Measurements from ENCODE around the gene SPRR2B. TPM values are rescaled to one million over a fixed set of nuclear protein-coding genes. Genes with fewer than 3 reads are reported as not detected.

The SPRR2B gene
- total RNA-seq, 1 donor from 2014 or later, result not detected

Other genes starting within 250 kb of the SPRR2B start
- not detected in 2 replicates for gene LCE1A, start 244.1 kb downstream of the SPRR2B start, total RNA-seq (ENCODE audit: low replicate concordance)
- gene LCE6A, start 228.8 kb downstream of the SPRR2B start, total RNA-seq (ENCODE audit: low replicate concordance), result not detected in 2 replicates
- not detected in 2 replicates for gene LCE7A, start 211.6 kb downstream of the SPRR2B start, total RNA-seq (ENCODE audit: low replicate concordance)
- not detected in 2 replicates for gene SMCP, start 193.3 kb downstream of the SPRR2B start, total RNA-seq (ENCODE audit: low replicate concordance)
- gene IVL, start 163.1 kb downstream of the SPRR2B start, total RNA-seq (ENCODE audit: low replicate concordance), result 10.9 and 19.3 TPM in 2 replicates
- gene SPRR5, start 124.4 kb downstream of the SPRR2B start, total RNA-seq (ENCODE audit: low replicate concordance), result not detected in 2 replicates
- not detected in 2 replicates for gene SPRR4, start 101.0 kb downstream of the SPRR2B start, total RNA-seq (ENCODE audit: low replicate concordance)
- 22.2 and 36.3 TPM in 2 replicates for gene SPRR1A, start 87.5 kb downstream of the SPRR2B start, total RNA-seq (ENCODE audit: low replicate concordance)
- gene SPRR3, start 69.9 kb downstream of the SPRR2B start, total RNA-seq (ENCODE audit: low replicate concordance), result 155 and 164 TPM in 2 replicates
- gene SPRR1B, start 40.4 kb downstream of the SPRR2B start, total RNA-seq (ENCODE audit: low replicate concordance), result 93.7 and 274 TPM in 2 replicates
- gene SPRR2D, start 30.5 kb downstream of the SPRR2B start, total RNA-seq (ENCODE audit: low replicate concordance), result 1.6 TPM in 1 of 2 replicates, not detected in the other
- gene SPRR2A, start 14.1 kb downstream of the SPRR2B start, total RNA-seq (ENCODE audit: low replicate concordance), result 0.75 and 2.3 TPM in 2 replicates
- not detected in 2 replicates for gene SPRR2E, start 22.9 kb upstream of the SPRR2B start, total RNA-seq (ENCODE audit: low replicate concordance)
- 2.5 and 5.1 TPM in 2 replicates for gene SPRR2F, start 41.9 kb upstream of the SPRR2B start, total RNA-seq (ENCODE audit: low replicate concordance)
- not detected in 2 replicates for gene SPRR2G, start 79.3 kb upstream of the SPRR2B start, total RNA-seq (ENCODE audit: low replicate concordance)
- not detected in 2 replicates for gene LELP1, start 131.8 kb upstream of the SPRR2B start, total RNA-seq (ENCODE audit: low replicate concordance)
- gene PRR9, start 146.0 kb upstream of the SPRR2B start, total RNA-seq (ENCODE audit: low replicate concordance), result not detected in 2 replicates
- gene LORICRIN, start 188.1 kb upstream of the SPRR2B start, total RNA-seq (ENCODE audit: low replicate concordance), result not detected in 2 replicates
- gene PGLYRP3, start 241.3 kb upstream of the SPRR2B start, total RNA-seq (ENCODE audit: low replicate concordance), result 0.87 and 1.3 TPM in 2 replicates

Data from type B pancreatic cell (in vitro differentiated cells).